Body of pancreas (tissue), 4 donors: ENCODE measurements around the gene CFDP1.

ENCODE experiments used
- POLR2A ChIP-seq, 3 donors: fragments of 450-650 bp; IDR thresholded peaks; one replicate each; pipeline ENCODE4 v1.6.1; 2016; ENCODE audit warnings: antibody characterized with exemption in 3 of 3, mild to moderate bottlenecking in 2 of 3
- TF ChIP-seq, protein P1 (sequence below), 7 experiments: fragments of 450-650 bp in 4 of 7; fragments of 200-600 bp in 3 of 7; sonication (generic) in 3 of 7; IDR thresholded peaks; one replicate each; pipeline ENCODE4 v1.5.1; 2016 to 2019; ENCODE audit warnings: antibody characterized with exemption in 7 of 7

DNA sequence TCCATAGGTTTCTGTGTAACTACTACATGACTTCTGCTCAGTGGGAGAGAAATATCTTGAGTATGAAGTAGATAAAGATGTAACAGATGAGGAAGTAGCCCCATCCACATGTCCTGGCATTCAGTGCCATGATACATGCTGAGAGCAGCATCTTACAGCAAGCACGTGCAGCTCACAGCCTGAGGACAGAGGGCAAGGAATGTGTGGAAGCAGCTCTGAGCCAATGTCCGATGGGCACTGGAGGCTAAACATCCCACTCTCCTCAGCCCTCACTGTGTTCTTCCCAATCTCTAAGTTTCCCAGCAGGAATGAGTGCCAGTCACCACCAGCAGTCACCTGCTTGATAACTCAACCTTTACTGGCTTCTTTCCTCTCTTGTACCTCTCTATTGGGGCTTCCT is 40.4 kb downstream of the CFDP1 start:
- TF ChIP-seq, protein P1, sequence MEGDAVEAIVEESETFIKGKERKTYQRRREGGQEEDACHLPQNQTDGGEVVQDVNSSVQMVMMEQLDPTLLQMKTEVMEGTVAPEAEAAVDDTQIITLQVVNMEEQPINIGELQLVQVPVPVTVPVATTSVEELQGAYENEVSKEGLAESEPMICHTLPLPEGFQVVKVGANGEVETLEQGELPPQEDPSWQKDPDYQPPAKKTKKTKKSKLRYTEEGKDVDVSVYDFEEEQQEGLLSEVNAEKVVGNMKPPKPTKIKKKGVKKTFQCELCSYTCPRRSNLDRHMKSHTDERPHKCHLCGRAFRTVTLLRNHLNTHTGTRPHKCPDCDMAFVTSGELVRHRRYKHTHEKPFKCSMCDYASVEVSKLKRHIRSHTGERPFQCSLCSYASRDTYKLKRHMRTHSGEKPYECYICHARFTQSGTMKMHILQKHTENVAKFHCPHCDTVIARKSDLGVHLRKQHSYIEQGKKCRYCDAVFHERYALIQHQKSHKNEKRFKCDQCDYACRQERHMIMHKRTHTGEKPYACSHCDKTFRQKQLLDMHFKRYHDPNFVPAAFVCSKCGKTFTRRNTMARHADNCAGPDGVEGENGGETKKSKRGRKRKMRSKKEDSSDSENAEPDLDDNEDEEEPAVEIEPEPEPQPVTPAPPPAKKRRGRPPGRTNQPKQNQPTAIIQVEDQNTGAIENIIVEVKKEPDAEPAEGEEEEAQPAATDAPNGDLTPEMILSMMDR (IDR thresholded peaks at IDR 0.05), result no peak
- no peak for TF ChIP-seq POLR2A (IDR thresholded peaks at IDR 0.05)
